IgD-negative memory B cell (primary cell): Measurements from ENCODE around the gene NMRK1. TPM values are rescaled to one million over a fixed set of nuclear protein-coding genes. Genes with fewer than 3 reads are reported as not detected.

Experiments
- H3K27ac Mint-ChIP-seq, 3 donors: one replicate each; pipeline ENCODE4 v1.8.0; 2020 to 2022; ENCODE audit warnings: mild to moderate bottlenecking in 3 of 3, mixed read lengths in 3 of 3, moderate library complexity in 1 of 3
- H3K27me3 Mint-ChIP-seq: one replicate; pipeline ENCODE4 v1.8.0; 2021; ENCODE audit warnings: mixed read lengths
- H3K36me3 Mint-ChIP-seq: one replicate; pipeline ENCODE4 v1.8.0; 2020; ENCODE audit warnings: mild to moderate bottlenecking, mixed read lengths
- H3K4me1 Mint-ChIP-seq, 3 donors: one replicate each; pipeline ENCODE4 v1.8.0; 2020 to 2022; ENCODE audit warnings: mixed read lengths in 3 of 3, mild to moderate bottlenecking in 1 of 3
- H3K4me3 Mint-ChIP-seq, 4 donors: one replicate each; pipeline ENCODE4 v1.8.0; 2020 to 2022; ENCODE audit warnings: mild to moderate bottlenecking in 4 of 4, mixed read lengths in 4 of 4, moderate library complexity in 3 of 4
- H3K9me3 Mint-ChIP-seq, 3 donors: one replicate each; pipeline ENCODE4 v1.8.0; 2020 to 2021; ENCODE audit warnings: mixed read lengths in 3 of 3, mild to moderate bottlenecking in 1 of 3
- polyA plus RNA-seq: library from polyadenylated mRNA; unstranded; fragments of 300-500 nt; fragmentation: Illumina TruSeq; gene quantifications from one replicate; pipeline ENCODE4 v1.2.3, GENCODE V29; 2021

Gene NMRK1
- 26.0 TPM for polyA plus RNA-seq

DNA sequence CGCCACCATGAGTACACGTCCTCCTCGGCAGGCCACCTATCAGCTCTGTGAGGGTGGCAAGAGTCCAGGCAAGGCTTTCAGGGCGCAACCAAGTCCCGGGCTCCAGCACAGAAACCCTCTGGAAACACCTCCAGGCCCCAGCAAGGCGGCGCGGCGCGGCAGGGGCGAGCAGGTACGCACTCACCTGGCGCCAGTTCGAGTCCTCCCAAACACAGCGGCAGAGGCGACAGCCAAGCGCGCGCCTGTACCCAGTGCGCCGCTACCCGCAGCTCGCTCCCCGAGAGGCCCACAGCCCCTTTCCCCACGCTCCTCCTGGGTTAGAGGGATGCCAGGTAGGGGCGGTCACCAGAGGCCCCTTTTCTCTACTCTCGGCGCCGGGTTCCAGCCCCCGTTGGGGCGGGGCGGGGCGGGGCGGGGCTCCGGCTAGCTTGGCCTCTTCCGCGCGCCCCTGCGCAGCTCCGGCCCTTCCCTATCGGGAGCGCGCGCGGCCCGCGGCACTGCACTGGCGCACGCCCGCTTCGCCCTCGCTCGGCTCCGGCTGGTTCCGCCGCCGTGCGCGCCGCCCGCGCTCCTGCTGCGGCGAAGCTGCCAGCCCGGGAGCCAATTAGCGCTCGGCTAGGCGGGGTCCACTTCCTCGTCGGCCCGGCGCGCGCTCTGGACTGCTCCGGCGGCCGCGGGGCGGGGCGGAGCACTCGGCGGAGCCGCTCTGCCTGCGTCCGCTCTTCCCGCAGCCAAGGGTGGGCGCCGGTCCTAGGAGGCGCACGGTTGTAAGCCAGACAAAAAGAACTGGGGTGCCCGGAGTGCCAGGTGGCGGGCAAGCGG, at the start of gene NMRK1, which contains the start of gene OSTF1:
NMRK1 (minus strand) TSS at position 332 of the 822 bp plus-strand sequence. CDS start 5,040 bp downstream, outside the sequence.
OSTF1 (plus strand) TSS at position 691 of the 822 bp plus-strand sequence. CDS start 179 bp downstream, outside the sequence.
- H3K9me3 Mint-ChIP-seq, result no peaks in the 10 kb centered on the region
- H3K4me3 Mint-ChIP-seq, result peak within 1 kb of the TSS; percentile 84 to 98 (median 96)
- H3K27ac Mint-ChIP-seq, result peak within 1 kb of the TSS; percentile 91 to 96 (median 95)
- peaks cover 2% of the 10 kb centered on the region for H3K36me3 Mint-ChIP-seq
- peaks cover 28 to 52% (median 42%) of the 10 kb centered on the region in 3 donors for H3K4me1 Mint-ChIP-seq
- no peaks in the 10 kb centered on the region for H3K27me3 Mint-ChIP-seq

DNA sequence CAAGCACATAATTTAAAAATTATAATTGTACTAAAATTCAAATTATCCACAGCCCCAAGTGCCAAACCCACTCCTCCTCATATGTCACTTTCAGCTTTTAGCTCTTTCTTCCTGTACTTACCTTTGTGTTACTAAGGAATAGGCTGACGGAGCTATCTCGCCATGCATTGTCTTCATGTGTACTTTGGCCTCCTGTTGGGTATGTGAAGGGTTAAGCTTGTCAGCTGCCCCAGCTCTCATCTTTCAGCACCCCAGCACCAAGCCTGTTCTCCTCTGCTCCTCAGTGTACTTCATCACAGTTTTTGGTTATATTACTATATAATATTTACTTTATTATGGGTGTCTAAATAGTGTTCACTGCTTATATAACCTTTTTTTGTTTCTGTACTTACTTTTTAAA, 46.5 kb upstream of the NMRK1 start:
- H3K36me3 Mint-ChIP-seq, result peaks cover 7% of the 10 kb centered on the region
- no peak overlapping the region for H3K4me3 Mint-ChIP-seq
- peak overlapping the region in 1 of 3 donors; percentile 46 for H3K27ac Mint-ChIP-seq
- peaks cover under 1 to 4% (median 2%) of the 10 kb centered on the region in 3 donors for H3K4me1 Mint-ChIP-seq
- no peaks in the 10 kb centered on the region for H3K27me3 Mint-ChIP-seq
- no peaks in the 10 kb centered on the region for H3K9me3 Mint-ChIP-seq

DNA sequence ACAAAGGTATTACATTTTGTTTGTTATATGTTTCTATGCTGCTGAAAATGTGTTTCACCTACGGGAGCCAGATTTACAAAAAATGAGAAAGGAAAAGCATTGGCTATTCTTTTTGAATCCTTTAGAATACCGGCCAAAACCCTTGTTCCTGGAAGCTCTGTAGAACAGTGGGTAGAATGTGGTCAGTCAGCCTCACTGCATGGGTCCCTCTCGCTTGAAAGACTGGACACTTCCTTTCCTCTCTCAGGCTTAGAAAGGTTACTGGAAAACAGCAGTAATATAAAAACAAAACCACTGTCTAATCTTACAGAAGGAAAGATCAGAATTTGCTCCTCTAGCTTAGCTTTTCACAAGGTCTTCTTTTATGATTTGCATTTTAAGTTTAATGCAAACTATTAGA, 45.4 kb upstream of the NMRK1 start:
- H3K36me3 Mint-ChIP-seq, result peaks cover 7% of the 10 kb centered on the region
- H3K4me1 Mint-ChIP-seq, result peaks cover 4 to 5% (median 4%) of the 10 kb centered on the region in 3 donors
- H3K4me3 Mint-ChIP-seq, result no peak overlapping the region
- H3K9me3 Mint-ChIP-seq, result no peaks in the 10 kb centered on the region
- H3K27ac Mint-ChIP-seq, result no peak overlapping the region
- no peaks in the 10 kb centered on the region for H3K27me3 Mint-ChIP-seq

DNA sequence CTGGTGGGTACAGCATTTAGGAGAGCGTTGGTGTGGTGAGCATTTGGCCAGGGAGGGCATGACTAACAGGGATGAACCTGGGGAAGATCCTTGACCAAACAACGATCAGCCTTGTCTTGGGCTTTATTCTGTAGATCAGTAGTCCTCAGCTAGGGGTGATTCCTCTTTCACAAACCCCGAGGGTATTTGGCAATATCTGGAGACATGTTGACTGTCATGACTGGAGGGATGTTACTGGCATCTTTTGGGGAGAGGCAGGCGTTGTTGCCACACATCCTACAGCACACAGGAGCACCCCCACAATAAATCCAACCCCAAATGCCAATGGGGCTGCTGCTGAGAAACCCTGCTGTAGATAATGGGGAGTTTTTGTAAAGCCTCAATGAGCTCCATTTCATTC, 44.3 kb upstream of the NMRK1 start:
- peak overlapping the region in 1 of 3 donors; percentile 5 for H3K27ac Mint-ChIP-seq
- H3K4me1 Mint-ChIP-seq, result peaks cover 4 to 5% (median 4%) of the 10 kb centered on the region in 3 donors
- H3K27me3 Mint-ChIP-seq, result no peaks in the 10 kb centered on the region
- peaks cover 5% of the 10 kb centered on the region for H3K36me3 Mint-ChIP-seq
- H3K4me3 Mint-ChIP-seq, result no peak overlapping the region
- no peaks in the 10 kb centered on the region for H3K9me3 Mint-ChIP-seq

DNA sequence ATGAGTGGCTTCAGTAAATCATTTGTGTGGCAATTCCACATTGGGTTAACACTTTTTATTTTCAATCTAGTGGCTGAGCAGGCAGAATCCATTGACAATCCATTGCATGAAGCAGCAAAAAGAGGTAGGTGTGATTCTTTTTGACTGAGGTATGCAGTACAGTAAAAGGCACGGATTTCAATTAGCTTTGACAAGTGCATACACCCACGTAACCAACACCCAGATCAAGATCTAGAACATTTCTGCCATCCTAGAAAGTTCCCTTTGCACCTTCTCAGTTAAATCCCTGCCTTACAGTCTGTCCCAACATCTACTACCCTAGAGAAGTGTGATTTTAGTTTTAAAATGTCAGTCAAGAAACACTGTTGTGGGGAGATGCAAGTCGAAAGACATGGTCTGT, 43.7 kb upstream of the NMRK1 start:
- Mint-ChIP-seq H3K27me3 (no peaks in the 10 kb centered on the region), H3K27ac (peak overlapping the region in 1 of 3 donors; percentile 5), H3K4me1 (peaks cover 4 to 5% (median 4%) of the 10 kb centered on the region in 3 donors), H3K4me3 (no peak overlapping the region), H3K36me3 (peaks cover 4% of the 10 kb centered on the region), H3K9me3 (no peaks in the 10 kb centered on the region)

DNA sequence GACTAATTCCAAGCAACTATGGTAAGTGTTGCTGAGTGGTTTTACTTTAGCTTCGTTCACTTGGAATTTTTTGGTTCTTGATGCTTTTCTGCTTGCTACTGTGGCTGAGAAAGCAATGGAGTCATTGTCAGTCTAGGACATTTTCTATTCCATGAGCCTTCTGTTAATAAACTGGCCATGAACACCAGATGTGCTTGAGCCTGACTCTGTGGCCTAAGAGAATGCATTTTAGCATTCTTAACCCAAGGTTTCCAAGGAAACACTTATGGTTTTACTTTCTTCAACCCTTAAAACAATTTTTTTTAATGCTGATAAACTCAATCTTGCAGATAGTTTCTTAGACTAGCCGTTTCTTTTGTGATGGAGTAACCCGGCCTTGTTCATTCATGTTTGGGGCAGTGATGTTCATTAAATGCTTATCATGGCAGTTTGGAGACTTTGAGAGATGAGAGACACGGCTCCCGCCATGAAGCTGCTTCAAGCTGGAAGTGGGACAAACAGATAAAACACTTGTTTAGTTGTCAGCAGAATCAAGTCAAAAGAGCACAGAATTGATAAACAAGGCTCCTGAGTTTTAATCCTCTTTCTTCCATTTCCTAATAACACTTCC, 42.8 kb upstream of the NMRK1 start:
- Mint-ChIP-seq H3K36me3 (peaks cover 2% of the 10 kb centered on the region), H3K4me1 (peaks cover 3 to 5% (median 4%) of the 10 kb centered on the region in 3 donors), H3K9me3 (no peaks in the 10 kb centered on the region), H3K27me3 (no peaks in the 10 kb centered on the region), H3K27ac (no peak overlapping the region), H3K4me3 (no peak overlapping the region)

DNA sequence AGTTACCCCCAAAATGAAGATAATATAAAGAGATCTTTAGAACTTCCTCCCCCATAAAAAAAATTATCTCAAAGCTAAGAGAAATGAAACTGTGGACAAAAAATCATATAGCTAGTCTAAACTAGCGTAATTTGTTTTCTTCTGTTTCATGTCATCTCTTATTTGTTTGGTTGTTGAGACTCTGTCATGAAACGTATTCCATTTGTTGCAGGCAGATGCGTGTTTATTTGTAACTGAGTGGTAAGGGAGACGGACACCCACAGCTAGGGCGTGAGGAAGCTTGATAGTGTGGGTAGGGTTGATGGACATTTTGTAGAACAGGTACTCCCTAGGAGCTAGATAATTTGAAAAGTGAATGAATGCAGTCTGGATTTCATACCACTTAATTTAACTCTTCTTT, 42.2 kb upstream of the NMRK1 start:
- peaks cover 3 to 8% (median 7%) of the 10 kb centered on the region in 3 donors for H3K4me1 Mint-ChIP-seq
- H3K36me3 Mint-ChIP-seq, result peaks cover 2% of the 10 kb centered on the region

DNA sequence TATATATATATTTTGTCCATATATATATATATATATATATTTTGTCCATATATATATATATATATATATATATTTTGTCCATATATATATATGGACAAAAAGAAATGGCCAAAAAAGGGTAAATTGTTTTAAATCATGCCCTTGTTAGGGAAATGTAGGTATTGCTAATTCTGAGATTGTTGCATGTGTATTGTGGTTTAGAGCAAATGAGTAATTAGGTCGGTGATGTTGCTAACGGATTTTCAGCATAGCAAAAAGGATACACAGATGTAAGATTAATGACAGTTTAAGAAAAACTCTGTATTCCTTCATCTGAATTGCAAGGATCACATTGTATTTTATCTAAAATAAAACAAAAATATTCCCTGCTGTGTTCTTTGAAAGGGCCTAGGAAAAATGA, 40.6 kb upstream of the NMRK1 start:
- Mint-ChIP-seq H3K9me3 (no peaks in the 10 kb centered on the region), H3K27ac (no peak overlapping the region), H3K36me3 (peaks cover 2% of the 10 kb centered on the region), H3K27me3 (no peaks in the 10 kb centered on the region), H3K4me1 (peaks cover 3 to 15% (median 13%) of the 10 kb centered on the region in 3 donors), H3K4me3 (no peak overlapping the region)

More for the DNA sequence above, 42.2 kb upstream of the NMRK1 start:
- Mint-ChIP-seq H3K27ac (no peak overlapping the region), H3K9me3 (no peaks in the 10 kb centered on the region), H3K4me3 (no peak overlapping the region), H3K27me3 (no peaks in the 10 kb centered on the region)

DNA sequence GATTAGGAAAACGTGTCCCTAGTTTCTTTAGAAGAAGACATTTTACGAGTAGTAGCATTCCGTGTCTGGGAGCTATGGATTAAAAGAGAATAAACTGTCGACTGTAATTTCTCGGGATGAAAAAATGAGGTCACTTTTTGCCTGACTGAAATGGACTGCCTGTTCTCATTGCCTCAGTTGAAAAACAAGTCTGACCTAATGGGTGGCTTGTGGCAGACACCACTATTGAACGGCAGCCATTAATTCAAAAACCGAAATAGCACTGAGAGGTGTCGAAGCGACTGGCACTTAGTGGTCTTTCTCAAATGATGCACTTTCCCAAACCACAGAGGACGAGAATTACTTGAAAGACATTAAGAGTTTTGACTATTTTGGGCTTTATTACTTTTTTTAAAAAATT, 35.7 kb upstream of the NMRK1 start:
- peaks cover 3 to 17% (median 12%) of the 10 kb centered on the region in 3 donors for H3K4me1 Mint-ChIP-seq
- H3K27me3 Mint-ChIP-seq, result no peaks in the 10 kb centered on the region
- peaks cover 2% of the 10 kb centered on the region for H3K36me3 Mint-ChIP-seq
- H3K9me3 Mint-ChIP-seq, result no peaks in the 10 kb centered on the region
- H3K4me3 Mint-ChIP-seq, result peak overlapping the region in 1 of 4 donors; percentile 9
- no peak overlapping the region for H3K27ac Mint-ChIP-seq

DNA sequence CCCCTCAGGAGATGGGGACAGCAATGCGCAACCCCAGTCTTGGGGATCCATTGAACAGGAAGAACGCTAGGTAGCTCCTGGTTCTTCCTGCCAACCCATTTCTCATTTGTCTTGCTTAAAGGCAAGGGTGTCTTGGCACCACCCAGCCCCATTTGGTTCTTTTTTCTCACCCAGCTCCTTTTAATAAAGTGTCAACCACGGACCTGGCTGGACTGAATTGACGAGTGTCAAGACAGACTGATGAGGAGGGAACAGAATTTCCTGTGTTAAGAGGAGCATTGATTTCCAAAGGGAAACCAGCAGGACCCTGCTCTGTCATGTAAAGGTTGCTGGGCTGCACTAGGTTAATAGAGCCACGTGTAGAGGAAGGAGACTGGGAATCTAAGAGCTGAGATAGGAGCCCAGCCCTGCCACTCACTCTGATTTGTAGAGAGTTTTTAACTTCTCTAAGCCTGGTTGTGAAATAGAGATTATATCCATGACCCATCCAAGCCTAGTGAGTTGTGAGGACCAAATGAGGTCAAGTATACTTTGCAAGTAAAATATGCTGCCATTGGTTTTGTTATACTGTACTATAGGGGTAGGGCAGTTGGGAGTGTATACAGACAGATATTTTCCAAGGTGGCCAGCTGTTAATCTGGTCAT, 34.1 kb upstream of the NMRK1 start:
- H3K4me1 Mint-ChIP-seq, result peaks cover 11 to 17% (median 16%) of the 10 kb centered on the region in 3 donors
- peaks cover 7% of the 10 kb centered on the region for H3K36me3 Mint-ChIP-seq
- no peaks in the 10 kb centered on the region for H3K27me3 Mint-ChIP-seq
- H3K9me3 Mint-ChIP-seq, result no peaks in the 10 kb centered on the region
- H3K27ac Mint-ChIP-seq, result no peak overlapping the region
- no peak overlapping the region for H3K4me3 Mint-ChIP-seq

DNA sequence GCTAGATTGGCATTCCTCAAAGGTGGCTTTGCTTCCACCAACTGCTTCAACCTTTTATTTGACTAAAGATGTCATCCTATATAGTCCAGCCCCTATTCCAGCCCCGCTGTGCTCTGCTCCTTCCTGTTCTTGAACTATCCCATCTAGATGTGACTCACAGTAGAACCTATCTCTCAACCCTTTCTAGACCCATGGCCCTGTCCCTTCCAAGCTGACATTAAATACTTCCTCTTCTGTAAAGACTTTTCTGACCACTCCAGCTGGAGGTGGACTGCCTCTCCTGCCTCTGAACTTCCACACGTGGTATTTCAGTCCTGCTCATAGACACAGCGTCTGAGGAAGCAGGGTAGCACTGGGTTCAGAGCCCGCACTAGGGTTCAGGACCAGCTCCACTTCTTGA, 32.7 kb upstream of the NMRK1 start:
- peaks cover 14 to 23% (median 19%) of the 10 kb centered on the region in 3 donors for H3K4me1 Mint-ChIP-seq
- H3K4me3 Mint-ChIP-seq, result no peak overlapping the region
- no peaks in the 10 kb centered on the region for H3K27me3 Mint-ChIP-seq
- H3K36me3 Mint-ChIP-seq, result peaks cover 7% of the 10 kb centered on the region
- H3K27ac Mint-ChIP-seq, result no peak overlapping the region
- H3K9me3 Mint-ChIP-seq, result no peaks in the 10 kb centered on the region

DNA sequence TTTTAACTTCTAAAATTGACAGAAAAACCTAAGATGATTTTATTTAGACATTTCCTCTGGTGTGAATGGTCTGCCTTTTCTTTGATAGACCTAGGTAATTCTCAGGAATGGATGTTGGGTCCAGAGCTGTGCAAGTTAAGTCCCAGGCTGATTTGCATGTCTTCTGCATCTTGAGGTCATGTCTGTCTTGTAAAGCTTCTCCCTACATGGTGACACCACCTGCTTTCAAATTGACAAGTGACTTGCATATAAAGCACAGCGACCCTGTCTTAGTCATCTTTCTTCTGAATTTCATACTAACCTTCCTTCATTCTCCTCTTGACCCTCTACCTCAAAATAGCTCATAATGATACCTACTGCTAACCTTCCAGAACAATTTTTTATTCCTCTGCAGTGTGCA, 29.6 kb upstream of the NMRK1 start:
- H3K27ac Mint-ChIP-seq, result peak overlapping the region in 1 of 3 donors; percentile 39
- H3K9me3 Mint-ChIP-seq, result no peaks in the 10 kb centered on the region
- H3K4me3 Mint-ChIP-seq, result no peak overlapping the region
- peaks cover 9% of the 10 kb centered on the region for H3K36me3 Mint-ChIP-seq
- peaks cover 18 to 24% (median 23%) of the 10 kb centered on the region in 3 donors for H3K4me1 Mint-ChIP-seq
- no peaks in the 10 kb centered on the region for H3K27me3 Mint-ChIP-seq

DNA sequence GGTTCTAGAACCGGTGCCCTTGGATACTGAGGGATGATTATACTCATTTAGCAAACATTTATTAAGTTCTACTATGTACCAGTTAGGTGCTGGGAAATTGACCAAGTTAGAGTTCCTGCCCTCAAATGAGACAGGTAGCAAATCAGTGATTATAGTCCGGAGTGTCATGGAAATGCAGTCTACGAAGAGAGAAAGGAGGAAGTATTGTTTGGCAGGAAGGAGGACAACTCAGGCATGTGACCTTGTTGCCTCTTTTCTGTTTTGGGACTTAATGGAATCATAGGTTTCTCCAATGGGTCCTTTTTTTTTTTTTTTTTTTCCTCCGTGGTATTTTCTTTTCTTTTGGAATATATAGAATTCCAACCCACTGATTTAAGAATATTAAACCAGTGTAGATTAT, 28.4 kb upstream of the NMRK1 start:
- no peaks in the 10 kb centered on the region for H3K9me3 Mint-ChIP-seq
- H3K27ac Mint-ChIP-seq, result no peak overlapping the region
- peaks cover 20 to 27% (median 24%) of the 10 kb centered on the region in 3 donors for H3K4me1 Mint-ChIP-seq
- H3K36me3 Mint-ChIP-seq, result peaks cover 9% of the 10 kb centered on the region
- no peaks in the 10 kb centered on the region for H3K27me3 Mint-ChIP-seq
- peak overlapping the region in 1 of 4 donors; percentile 14 for H3K4me3 Mint-ChIP-seq

DNA sequence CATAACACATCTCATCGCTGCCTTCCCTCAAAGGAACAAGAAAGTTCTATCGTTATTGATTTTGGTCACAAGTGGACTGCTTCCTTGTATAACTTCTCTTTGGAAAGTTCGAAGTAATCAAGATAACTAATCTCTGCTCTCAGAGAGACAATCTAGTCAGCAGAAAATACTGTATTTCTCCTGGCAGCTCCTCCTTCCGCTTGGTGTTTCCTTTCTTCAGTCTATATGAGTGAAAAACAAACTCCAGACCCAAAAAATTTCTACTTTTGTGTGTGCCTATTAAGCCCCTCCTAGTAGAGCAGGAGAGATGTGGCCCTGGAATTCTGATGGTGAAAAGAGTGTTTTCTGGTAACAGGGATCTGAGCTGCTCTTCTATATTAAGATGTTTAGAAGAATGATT, 24.8 kb upstream of the NMRK1 start:
- no peaks in the 10 kb centered on the region for H3K27me3 Mint-ChIP-seq
- H3K27ac Mint-ChIP-seq, result peak overlapping the region in 1 of 3 donors; percentile 89
- peaks cover 7% of the 10 kb centered on the region for H3K36me3 Mint-ChIP-seq
- H3K9me3 Mint-ChIP-seq, result no peaks in the 10 kb centered on the region
- peaks cover 30 to 46% (median 37%) of the 10 kb centered on the region in 3 donors for H3K4me1 Mint-ChIP-seq
- peak overlapping the region in 1 of 4 donors; percentile 28 for H3K4me3 Mint-ChIP-seq
